ENCODE measurements around the gene YWHAE.
"Not testable (repeated sequence)": the region's sequence is repeated elsewhere in the genome, so short reads cannot be mapped to it uniquely, and the experiment has no call there.

Gene YWHAE

DNA sequence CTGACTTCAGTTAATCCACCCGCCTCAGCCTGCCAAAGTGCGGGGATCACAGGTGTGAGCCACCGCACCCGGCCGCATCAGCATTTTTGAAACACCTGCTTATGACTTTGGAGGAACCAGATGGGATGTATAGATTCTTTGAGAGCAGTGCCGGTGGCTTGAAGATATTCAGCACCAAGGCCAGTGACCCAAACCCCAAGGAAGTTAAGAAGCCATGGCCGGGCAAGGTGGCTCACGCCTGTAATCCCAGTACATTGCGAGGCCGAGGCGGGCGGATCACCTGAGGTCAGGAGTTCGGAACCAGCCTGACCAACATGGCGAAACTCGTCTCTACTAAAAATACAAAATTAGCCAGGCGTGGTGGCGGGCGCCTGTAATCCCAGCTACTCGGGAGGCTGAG, 76.7 kb downstream of the YWHAE start:
- Histone ChIP-seq H3K4me2 (no peak overlapping the region), H3K27ac (no peak overlapping the region), H3K9ac (no peak overlapping the region), H3K27me3 (no peaks in the 10 kb centered on the region), H3K36me3 (no peaks in the 10 kb centered on the region), H3K4me1 (no peaks in the 10 kb centered on the region), H4K20me1 (no peaks in the 10 kb centered on the region; a peak in 1 of 22 replicates), H3K9me3 (replicated peaks in 1 of 11) (no peaks in the 10 kb centered on the region), H3K4me3 (no peak overlapping the region)
- TF ChIP-seq Cebpa-rat (IDR thresholded peaks at IDR 0.05): no peak

DNA sequence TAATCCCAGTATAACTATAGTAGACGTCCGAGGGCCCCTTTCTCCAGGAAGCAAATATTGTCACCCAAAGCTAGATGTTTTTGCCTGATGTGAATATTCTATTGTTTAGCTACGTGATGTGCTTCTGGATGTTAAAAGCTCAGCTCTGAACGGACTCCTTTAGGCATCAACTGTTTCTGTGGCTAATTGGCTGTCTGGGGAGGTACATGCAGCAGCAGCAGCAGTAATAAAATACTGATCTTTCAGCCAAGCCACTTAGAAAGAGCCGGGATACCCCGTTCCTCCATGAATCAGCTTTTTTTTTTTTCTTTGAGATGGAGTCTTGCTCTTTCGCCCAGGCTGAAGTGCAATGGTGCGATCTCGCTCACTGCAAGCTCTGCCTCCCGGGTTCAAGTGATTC, 77.5 kb downstream of the YWHAE start:
- H3K4me2 ChIP-seq: no peak overlapping the region
- H3K36me3 ChIP-seq: no peaks in the 10 kb centered on the region
- no peaks in the 10 kb centered on the region for H3K27me3 ChIP-seq
- no peaks in the 10 kb centered on the region; a peak in 1 of 22 replicates for H4K20me1 ChIP-seq
- no peak overlapping the region for H3K9ac ChIP-seq
- H3K27ac ChIP-seq: no peak overlapping the region
- no peaks in the 10 kb centered on the region for H3K9me3 ChIP-seq (replicated peaks in 1 of 11)
- H3K4me3 ChIP-seq: no peak overlapping the region
- H3K4me1 ChIP-seq: no peaks in the 10 kb centered on the region
- TF ChIP-seq Cebpa-rat (IDR thresholded peaks at IDR 0.05): no peak

DNA sequence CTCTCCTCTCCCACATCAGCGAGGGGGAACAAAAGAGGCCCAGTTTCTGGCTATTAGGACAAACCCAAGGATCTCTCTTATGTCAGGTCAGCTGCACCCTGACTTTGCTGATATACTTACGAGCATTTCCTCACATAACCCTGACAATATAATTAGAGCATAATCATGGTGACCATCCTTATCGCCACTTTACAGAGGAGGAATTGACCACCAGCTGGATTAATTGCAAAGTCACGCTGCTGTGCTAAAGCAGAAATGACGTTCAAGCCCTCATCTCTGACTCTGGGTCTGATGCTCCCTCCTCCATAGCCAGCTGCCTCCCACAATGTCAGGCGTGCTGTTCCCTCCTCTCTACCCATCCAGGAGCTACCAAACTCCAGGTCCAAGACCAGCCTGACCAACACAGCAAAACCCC, 78.0 kb downstream of the YWHAE start:
- no peaks in the 10 kb centered on the region for H3K27me3 ChIP-seq
- no peaks in the 10 kb centered on the region for H3K4me1 ChIP-seq
- H3K4me3 ChIP-seq: no peak overlapping the region
- H3K27ac ChIP-seq: no peak overlapping the region
- no peak overlapping the region for H3K4me2 ChIP-seq
- H3K9ac ChIP-seq: no peak overlapping the region
- H3K36me3 ChIP-seq: no peaks in the 10 kb centered on the region
- no peaks in the 10 kb centered on the region for H3K9me3 ChIP-seq (replicated peaks in 1 of 11)
- no peak for TF ChIP-seq Cebpa-rat (IDR thresholded peaks at IDR 0.05)
- H4K20me1 ChIP-seq: no peaks in the 10 kb centered on the region; a peak in 1 of 22 replicates

DNA sequence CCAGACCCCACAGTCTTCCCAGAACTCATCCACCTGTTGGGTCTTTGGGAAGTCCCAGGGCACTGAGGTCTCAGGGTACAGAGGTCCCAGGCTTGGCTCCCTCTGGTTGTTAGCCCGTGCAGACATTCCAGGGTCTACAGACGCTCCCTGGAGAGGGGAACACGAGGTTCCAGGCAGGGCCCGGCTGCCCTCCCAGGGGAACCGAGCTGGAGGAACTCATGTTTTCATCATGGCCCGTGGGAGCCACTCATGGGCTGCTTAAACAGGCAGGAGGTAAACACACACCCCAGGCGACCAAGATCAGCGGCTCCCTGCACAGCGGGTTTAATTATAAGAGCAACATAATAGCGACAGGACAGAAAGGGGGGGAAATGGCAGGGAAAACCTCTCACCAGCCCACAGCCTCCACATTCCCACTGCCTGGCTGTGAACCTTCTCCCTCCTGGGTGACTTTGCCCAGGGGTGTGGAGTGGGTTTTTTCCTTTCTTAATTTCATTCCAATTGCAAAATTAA, 84.1 kb downstream of the YWHAE start:
- Histone ChIP-seq H3K27me3 (peaks cover 0 to 5% (median 0%) of the 10 kb centered on the region in 11 experiments; a peak in 4 of 22 replicates), H3K4me1 (peaks cover 0 to 35% (median 25%) of the 10 kb centered on the region in 10 experiments; a peak in 15 of 20 replicates), H3K4me2 (peak overlapping the region in 9 of 11 experiments; percentile 7 to 60 (median 39); a peak in 15 of 22 replicates), H3K36me3 (no peaks in the 10 kb centered on the region), H3K27ac (no peak overlapping the region), H3K9ac (no peak overlapping the region), H3K4me3 (no peak overlapping the region), H3K9me3 (replicated peaks in 1 of 11) (no peaks in the 10 kb centered on the region), H4K20me1 (no peaks in the 10 kb centered on the region)
- TF ChIP-seq Cebpa-rat (IDR thresholded peaks at IDR 0.05): no peak

DNA sequence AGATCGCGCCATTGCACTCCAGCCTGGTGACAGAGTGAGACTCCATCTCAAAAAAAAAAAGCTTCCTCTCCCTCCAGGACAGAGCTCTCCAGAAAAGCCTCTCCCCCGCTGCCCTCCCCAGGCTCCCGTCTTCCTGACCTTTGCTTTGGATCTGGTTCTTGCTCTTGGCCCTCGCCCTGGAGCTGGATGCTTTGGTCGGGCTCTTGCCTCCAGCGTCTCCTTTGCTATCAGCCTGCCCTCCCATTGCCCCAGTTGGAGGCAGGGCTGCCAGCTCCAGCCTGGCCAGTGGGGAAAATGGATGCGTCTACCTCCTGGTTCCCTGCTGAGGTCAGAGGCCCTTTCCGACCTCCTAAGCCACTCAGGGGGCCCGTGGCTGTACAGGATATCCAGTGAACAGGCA, 84.6 kb downstream of the YWHAE start:
- Histone ChIP-seq H3K36me3 (no peaks in the 10 kb centered on the region), H3K4me1 (peaks cover 0 to 35% (median 25%) of the 10 kb centered on the region in 10 experiments; a peak in 15 of 20 replicates), H3K4me3 (no peak overlapping the region), H3K9ac (no peak overlapping the region), H3K27me3 (peaks cover 0 to 5% (median 0%) of the 10 kb centered on the region in 11 experiments; a peak in 4 of 22 replicates), H4K20me1 (no peaks in the 10 kb centered on the region), H3K9me3 (replicated peaks in 1 of 11) (no peaks in the 10 kb centered on the region), H3K4me2 (peak overlapping the region in 7 of 11 experiments; percentile 35 to 60 (median 40); a peak in 10 of 22 replicates), H3K27ac (no peak overlapping the region)
- no peak for TF ChIP-seq Cebpa-rat (IDR thresholded peaks at IDR 0.05)

DNA sequence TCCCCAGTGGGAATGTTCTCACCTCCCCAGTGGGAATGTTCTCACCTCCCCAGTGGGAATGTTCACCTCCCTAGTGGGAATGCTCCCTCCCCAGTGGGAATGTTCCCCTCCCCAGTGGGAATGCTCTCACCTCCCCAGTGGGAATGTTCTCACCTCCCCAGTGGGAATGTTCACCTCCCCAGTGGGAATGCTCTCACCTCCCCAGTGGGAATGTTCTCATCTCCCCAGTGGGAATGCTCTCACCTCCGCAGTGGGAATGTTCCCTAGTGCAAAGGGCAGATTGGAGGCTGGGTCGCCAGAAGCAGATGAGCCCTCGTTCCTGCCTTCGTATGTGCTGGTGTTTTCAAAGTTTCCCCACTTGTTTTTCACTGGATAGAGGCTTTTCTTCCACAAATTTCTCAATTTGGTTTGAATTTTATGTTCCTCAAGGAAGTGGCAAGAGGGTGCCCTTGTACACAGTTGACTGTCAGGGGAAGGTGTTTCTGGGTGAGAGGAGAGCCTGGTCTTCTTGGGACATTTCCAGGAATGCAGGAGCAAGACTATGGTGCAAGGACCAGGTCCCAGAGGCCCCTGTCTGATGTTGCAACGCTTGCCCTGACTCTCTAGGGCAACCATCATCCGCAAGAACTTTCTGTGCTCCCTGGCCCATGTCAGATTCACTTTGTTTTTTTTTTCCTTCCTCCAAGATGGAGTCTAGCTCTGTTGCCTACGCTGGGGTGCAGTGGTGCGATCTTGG, 86.6 kb downstream of the YWHAE start:
- H3K36me3 ChIP-seq: no peaks in the 10 kb centered on the region

DNA sequence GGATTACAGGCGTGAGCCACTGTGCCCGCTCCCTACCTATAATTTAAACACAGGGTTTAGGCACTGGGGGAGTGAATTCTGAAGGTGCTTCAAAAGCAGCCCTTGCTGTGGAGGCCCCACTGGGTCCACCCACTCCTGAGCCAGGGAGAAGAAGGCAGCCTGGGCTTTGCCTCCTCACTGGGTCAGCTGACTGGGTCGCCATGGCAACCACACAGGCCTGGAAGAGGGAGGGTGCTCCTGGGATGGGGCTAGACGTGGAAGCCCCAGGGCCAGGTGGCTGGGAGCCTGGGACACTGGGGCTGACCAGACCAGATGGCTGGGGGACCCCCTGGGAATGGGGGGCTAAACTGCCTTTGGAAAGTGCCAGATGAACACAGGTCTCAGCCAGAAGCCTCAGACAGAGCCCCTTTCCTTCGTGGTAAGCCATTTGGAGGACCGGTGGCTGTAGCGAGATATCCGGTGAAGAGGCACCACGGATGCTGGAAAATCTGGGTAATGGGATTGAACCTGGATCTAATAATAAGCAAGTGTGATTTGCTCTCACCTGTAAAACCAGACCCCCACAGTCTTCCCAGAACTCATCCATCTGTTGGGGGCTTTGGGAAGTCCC, 87.7 kb downstream of the YWHAE start:
- H3K27ac ChIP-seq: no peak overlapping the region
- no peak overlapping the region for H3K9ac ChIP-seq
- peak overlapping the region in 9 of 11 experiments; percentile 15 to 54 (median 36); a peak in 13 of 22 replicates for H3K4me2 ChIP-seq
- no peaks in the 10 kb centered on the region for H4K20me1 ChIP-seq
- peaks cover 4 to 35% (median 25%) of the 10 kb centered on the region in 10 experiments; a peak in 17 of 20 replicates for H3K4me1 ChIP-seq
- H3K27me3 ChIP-seq: peaks cover 0 to 5% (median 0%) of the 10 kb centered on the region in 11 experiments; a peak in 4 of 22 replicates
- no peaks in the 10 kb centered on the region for H3K36me3 ChIP-seq
- no peak for TF ChIP-seq Cebpa-rat (IDR thresholded peaks at IDR 0.05)
- no peak overlapping the region for H3K4me3 ChIP-seq
- no peaks in the 10 kb centered on the region for H3K9me3 ChIP-seq (replicated peaks in 1 of 11)

More for the DNA sequence above, 86.6 kb downstream of the YWHAE start:
- Histone ChIP-seq H3K4me1 (peaks cover 0 to 35% (median 25%) of the 10 kb centered on the region in 10 experiments; a peak in 15 of 20 replicates), H4K20me1 (no peaks in the 10 kb centered on the region), H3K27ac (peak overlapping the region in 1 of 11 experiments; percentile 9; a peak in 2 of 22 replicates), H3K9ac (no peak overlapping the region), H3K9me3 (replicated peaks in 1 of 11) (no peaks in the 10 kb centered on the region), H3K27me3 (peaks cover 0 to 5% (median 0%) of the 10 kb centered on the region in 11 experiments; a peak in 4 of 22 replicates), H3K4me3 (no peak overlapping the region), H3K4me2 (peak overlapping the region in 8 of 11 experiments; percentile 6 to 63 (median 44); a peak in 10 of 22 replicates)
- TF ChIP-seq Cebpa-rat (IDR thresholded peaks at IDR 0.05): peak in 4 of 11 experiments; percentile 9 to 79 (median 74); a peak in 7 of 22 replicates

DNA sequence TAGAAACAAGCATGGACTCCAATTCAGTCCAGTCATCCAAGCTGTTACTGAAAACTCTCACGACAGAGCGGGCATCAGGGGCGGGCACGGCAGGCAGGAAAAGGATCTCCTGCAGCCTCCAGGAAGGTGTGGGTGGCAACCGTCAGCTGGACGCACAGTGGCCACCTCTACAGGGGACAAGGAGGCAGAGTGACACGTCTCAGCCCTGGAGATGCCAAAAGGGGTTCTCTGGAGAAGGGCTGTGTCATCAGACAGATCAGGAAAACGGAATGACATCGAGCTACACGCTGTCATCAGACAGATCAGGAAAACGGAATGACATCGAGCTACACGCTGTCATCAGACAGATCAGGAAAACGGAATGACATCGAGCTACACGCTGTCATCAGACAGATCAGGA, 92.2 kb downstream of the YWHAE start:
- not testable (repeated sequence) for H3K9me3 ChIP-seq (replicated peaks in 1 of 11); H3K36me3 ChIP-seq; H3K27me3 ChIP-seq; H4K20me1 ChIP-seq; H3K9ac ChIP-seq; H3K4me3 ChIP-seq; H3K27ac ChIP-seq
- peaks cover 4 to 14% (median 10%) of the 10 kb centered on the region in 10 experiments; a peak in 16 of 20 replicates for H3K4me1 ChIP-seq
- H3K4me2 ChIP-seq: peak overlapping the region in 2 of 11 experiments; percentile 33 to 34; a peak in 2 of 22 replicates

DNA sequence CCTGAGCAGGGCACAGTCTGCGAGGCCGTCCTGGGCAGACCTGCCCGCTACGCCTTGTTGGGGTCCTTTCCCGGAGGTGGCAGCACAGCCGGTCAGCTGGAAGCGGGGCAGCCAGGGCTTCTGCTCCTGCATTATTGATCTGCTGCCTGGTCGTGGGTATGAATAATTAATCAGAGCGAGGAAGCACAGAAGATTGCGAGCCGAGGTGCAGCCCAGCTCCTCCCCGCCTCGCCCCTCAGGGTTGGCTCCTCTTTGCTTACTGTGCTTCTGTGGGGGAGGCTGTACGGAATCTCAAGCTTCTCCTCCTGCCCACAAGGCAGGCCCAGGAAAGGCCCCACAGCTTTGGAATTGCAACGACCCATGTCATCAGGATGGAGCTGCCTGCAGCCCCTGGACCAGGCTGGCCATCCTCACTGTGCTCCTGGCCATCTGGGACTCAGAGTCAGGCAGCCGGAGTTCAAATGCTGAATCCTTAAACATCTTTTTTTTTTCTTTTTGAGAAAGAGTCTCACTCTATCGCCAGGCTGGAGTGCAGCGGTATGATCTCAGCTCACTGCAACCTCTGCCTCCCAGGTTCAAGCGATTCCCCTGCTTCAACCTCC, 95.0 kb downstream of the YWHAE start:
- H3K4me3 ChIP-seq: no peak overlapping the region
- no peak for TF ChIP-seq Cebpa-rat (IDR thresholded peaks at IDR 0.05)
- H3K4me1 ChIP-seq: peaks cover 13 to 22% (median 19%) of the 10 kb centered on the region in 10 experiments
- peaks cover 0 to 3% (median 0%) of the 10 kb centered on the region in 11 experiments; a peak in 1 of 22 replicates for H4K20me1 ChIP-seq
- no peak overlapping the region for H3K27ac ChIP-seq
- H3K27me3 ChIP-seq: no peaks in the 10 kb centered on the region
- no peaks in the 10 kb centered on the region for H3K9me3 ChIP-seq (replicated peaks in 1 of 11)
- no peaks in the 10 kb centered on the region for H3K36me3 ChIP-seq
- no peak overlapping the region for H3K9ac ChIP-seq
- H3K4me2 ChIP-seq: no peak overlapping the region

All from BLaER1 treated with 17β-estradiol and CSF1 and Interleukin-3, amounts not matched to agents 10 nM and 100 nM (cell line).